Measurements from ENCODE around the gene C3orf18.
A peak's percentile ranks its signal among the peaks of the same experiment; 100 is the strongest.

DNA sequence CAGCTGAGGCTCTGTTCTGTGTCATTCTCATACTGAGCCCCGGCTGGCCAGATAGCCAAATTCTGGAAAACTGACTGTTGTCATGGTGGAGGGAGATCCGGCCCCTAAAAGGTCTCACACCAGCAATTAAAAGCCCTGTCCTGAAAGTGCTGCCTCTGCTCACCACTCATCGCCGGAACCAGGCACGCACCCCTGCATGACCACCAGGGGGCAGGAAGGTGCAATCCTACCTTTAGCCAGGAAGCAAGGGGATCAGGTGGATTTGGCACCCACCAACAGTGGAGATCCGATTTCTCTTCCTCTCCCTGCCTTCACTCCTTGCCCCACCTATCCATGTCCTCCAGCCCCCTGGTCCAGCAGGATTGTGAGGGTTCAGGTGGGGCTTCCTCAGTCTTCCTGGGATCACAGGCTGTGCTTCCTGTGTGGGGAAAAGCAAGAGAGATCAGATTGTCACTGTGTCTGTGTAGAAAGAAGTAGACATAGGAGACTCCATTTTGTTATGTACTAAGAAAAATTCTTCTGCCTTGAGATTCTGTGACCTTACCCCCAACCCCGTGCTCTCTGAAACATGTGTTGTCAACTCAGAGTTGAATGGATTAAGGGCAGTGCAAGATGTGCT, 48.0 kb downstream of the C3orf18 start:
- TF ChIP-seq MYC (IDR thresholded peaks at IDR 0.05; ENCODE audit: low read depth, low read length) = no peak
- TF ChIP-seq, protein P1, sequence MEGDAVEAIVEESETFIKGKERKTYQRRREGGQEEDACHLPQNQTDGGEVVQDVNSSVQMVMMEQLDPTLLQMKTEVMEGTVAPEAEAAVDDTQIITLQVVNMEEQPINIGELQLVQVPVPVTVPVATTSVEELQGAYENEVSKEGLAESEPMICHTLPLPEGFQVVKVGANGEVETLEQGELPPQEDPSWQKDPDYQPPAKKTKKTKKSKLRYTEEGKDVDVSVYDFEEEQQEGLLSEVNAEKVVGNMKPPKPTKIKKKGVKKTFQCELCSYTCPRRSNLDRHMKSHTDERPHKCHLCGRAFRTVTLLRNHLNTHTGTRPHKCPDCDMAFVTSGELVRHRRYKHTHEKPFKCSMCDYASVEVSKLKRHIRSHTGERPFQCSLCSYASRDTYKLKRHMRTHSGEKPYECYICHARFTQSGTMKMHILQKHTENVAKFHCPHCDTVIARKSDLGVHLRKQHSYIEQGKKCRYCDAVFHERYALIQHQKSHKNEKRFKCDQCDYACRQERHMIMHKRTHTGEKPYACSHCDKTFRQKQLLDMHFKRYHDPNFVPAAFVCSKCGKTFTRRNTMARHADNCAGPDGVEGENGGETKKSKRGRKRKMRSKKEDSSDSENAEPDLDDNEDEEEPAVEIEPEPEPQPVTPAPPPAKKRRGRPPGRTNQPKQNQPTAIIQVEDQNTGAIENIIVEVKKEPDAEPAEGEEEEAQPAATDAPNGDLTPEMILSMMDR (IDR thresholded peaks at IDR 0.05; ENCODE audit: low read depth, low read length) = peak; percentile 97

Data from NB4 (cell line).